H9 (cell line): ENCODE results near the gene CDH22. TPM values are rescaled to one million over a fixed set of nuclear protein-coding genes. Genes with fewer than 3 reads are reported as not detected.

Experiments
- DNase-seq: peaks from one replicate; pipeline ENCODE4 v3.0.0-alpha.2; 2017
- H2AFZ ChIP-seq: one replicate; pipeline ENCODE4 v1.6.1; 2013; ENCODE audit warnings: mild to moderate bottlenecking, low read length, control low read depth, moderate library complexity
- H2AK5ac ChIP-seq: 2 replicates; pipeline ENCODE4 v1.6.1; 2013; ENCODE audit warnings: low read length, control low read depth, mixed read lengths; ENCODE audit not compliant: insufficient read length
- H2BK120ac ChIP-seq: one replicate; pipeline ENCODE4 v1.6.1; 2013; ENCODE audit warnings: low read depth, mild to moderate bottlenecking, low read length, control low read depth, inconsistent platforms; ENCODE audit not compliant: poor library complexity, severe bottlenecking
- H2BK12ac ChIP-seq: 2 replicates; pipeline ENCODE4 v1.6.1; 2013; ENCODE audit warnings: low read length, control low read depth, mixed read lengths, low read depth; ENCODE audit not compliant: insufficient read length
- H2BK15ac ChIP-seq: 2 replicates; pipeline ENCODE4 v1.6.1; 2013; ENCODE audit warnings: low read depth, low read length, control low read depth
- H2BK20ac ChIP-seq: one replicate; pipeline ENCODE4 v1.6.1; 2013; ENCODE audit warnings: low read depth, mild to moderate bottlenecking, low read length, control low read depth, inconsistent platforms; ENCODE audit not compliant: poor library complexity, severe bottlenecking
- H2BK5ac ChIP-seq: 2 replicates; pipeline ENCODE4 v1.6.1; 2013; ENCODE audit warnings: low read length, control low read depth, mixed read lengths; ENCODE audit not compliant: insufficient read length
- H3K14ac ChIP-seq: 2 replicates; pipeline ENCODE4 v1.6.1; 2013; ENCODE audit warnings: low read length, control low read depth; ENCODE audit not compliant: insufficient read depth
- H3K18ac ChIP-seq: 2 replicates; pipeline ENCODE4 v1.6.1; 2013; ENCODE audit warnings: low read depth, mild to moderate bottlenecking, mixed read lengths, low read length, control low read depth; ENCODE audit not compliant: insufficient read length
- H3K23ac ChIP-seq: 2 replicates; pipeline ENCODE4 v1.6.1; 2013; ENCODE audit warnings: low read length, control low read depth, mixed read lengths, low read depth; ENCODE audit not compliant: insufficient read length
- H3K23me2 ChIP-seq: 2 replicates; pipeline ENCODE4 v1.6.1; 2013; ENCODE audit warnings: low read depth, mild to moderate bottlenecking, mixed read lengths, low read length, control low read depth; ENCODE audit not compliant: insufficient read length, poor library complexity, severe bottlenecking
- H3K27ac ChIP-seq: 2 replicates; pipeline ENCODE4 v1.5.1; 2013; ENCODE audit warnings: low read length, control low read depth, mixed read lengths, low read depth; ENCODE audit not compliant: insufficient read length
- H3K27me3 ChIP-seq: 2 replicates; pipeline ENCODE4 v1.6.1; 2013; ENCODE audit warnings: low read length, control low read depth, inconsistent platforms; ENCODE audit not compliant: insufficient read depth
- H3K4ac ChIP-seq: 2 replicates; pipeline ENCODE4 v1.6.1; 2013; ENCODE audit warnings: low read depth, mild to moderate bottlenecking, control low read depth, inconsistent platforms, low read length, moderate library complexity
- H3K4me1 ChIP-seq: 2 replicates; pipeline ENCODE4 v1.6.1; 2013; ENCODE audit warnings: low read length, control low read depth, inconsistent platforms; ENCODE audit not compliant: insufficient read depth
- H3K4me2 ChIP-seq: 2 replicates; pipeline ENCODE4 v1.6.1; 2013; ENCODE audit warnings: low read length, control low read depth, mixed read lengths; ENCODE audit not compliant: insufficient read length, insufficient read depth
- H3K56ac ChIP-seq: 2 replicates; pipeline ENCODE4 v1.6.1; 2013; ENCODE audit warnings: low read depth, mild to moderate bottlenecking, mixed read lengths, low read length, control low read depth; ENCODE audit not compliant: insufficient read length
- H3K79me1 ChIP-seq: 2 replicates; pipeline ENCODE4 v1.6.1; 2013; ENCODE audit warnings: low read depth, mild to moderate bottlenecking, moderate library complexity, low read length, control low read depth, inconsistent platforms; ENCODE audit not compliant: insufficient read depth, poor library complexity, severe bottlenecking
- H3K79me2 ChIP-seq: 2 replicates; pipeline ENCODE4 v1.6.1; 2013; ENCODE audit warnings: low read length, control low read depth, inconsistent platforms; ENCODE audit not compliant: insufficient read depth
- H3K9ac ChIP-seq: 2 replicates; pipeline ENCODE4 v1.6.1; 2013; ENCODE audit warnings: low read length, control low read depth, mixed read lengths; ENCODE audit not compliant: insufficient read length; ENCODE audit errors: extremely low read depth
- H3K9me3 ChIP-seq: one replicate; pipeline ENCODE4 v1.6.1; 2013; ENCODE audit warnings: low read depth, low read length, inconsistent platforms; ENCODE audit not compliant: control insufficient read depth
- H3T11ph ChIP-seq: one replicate; pipeline ENCODE4 v1.6.1; 2013; ENCODE audit warnings: mild to moderate bottlenecking, low read length, control low read depth, inconsistent platforms
- H4K20me1 ChIP-seq: one replicate; pipeline ENCODE4 v1.6.1; 2013; ENCODE audit not compliant: control insufficient read depth, insufficient read length, insufficient read depth
- H4K5ac ChIP-seq: 2 replicates; pipeline ENCODE4 v1.6.1; 2013; ENCODE audit warnings: low read depth, mild to moderate bottlenecking, mixed read lengths, low read length, control low read depth; ENCODE audit not compliant: insufficient read length
- H4K8ac ChIP-seq: replicated peaks from 2 replicates; pipeline ENCODE4 v1.6.1; 2013; ENCODE audit warnings: low read length, control low read depth, mixed read lengths, low read depth; ENCODE audit not compliant: insufficient read length
- H4K91ac ChIP-seq: 2 replicates; pipeline ENCODE4 v1.6.1; 2013; ENCODE audit warnings: low read depth, mild to moderate bottlenecking, moderate library complexity, mixed read lengths, low read length, control low read depth; ENCODE audit not compliant: insufficient read length
- H3K27ac Mint-ChIP-seq, 3 experiments: 2 replicates in 2 of 3; 3 replicates in 1 of 3; pipeline ENCODE4 v1.8.0; 2020 to 2021; ENCODE audit warnings: mixed read lengths in 3 of 3, mild to moderate bottlenecking in 1 of 3, moderate library complexity in 1 of 3
- H3K27me3 Mint-ChIP-seq: 2 replicates; pipeline ENCODE4 v1.8.0; 2021; ENCODE audit warnings: low read depth, mild to moderate bottlenecking, moderate library complexity, mixed read lengths
- H3K36me3 Mint-ChIP-seq, 3 experiments: 2 replicates in 2 of 3; 3 replicates in 1 of 3; pipeline ENCODE4 v1.8.0; 2020 to 2021; ENCODE audit warnings: low read depth in 3 of 3, mixed read lengths in 3 of 3; ENCODE audit not compliant: insufficient read depth in 1 of 3
- H3K4me1 Mint-ChIP-seq, 2 experiments: 2 replicates each; pipeline ENCODE4 v1.8.0; 2020; ENCODE audit warnings: mixed read lengths in 2 of 2
- H3K4me3 Mint-ChIP-seq, 2 experiments: 2 replicates in 1 of 2; 3 replicates in 1 of 2; pipeline ENCODE4 v1.8.0; 2020 to 2021; ENCODE audit warnings: mild to moderate bottlenecking in 2 of 2, mixed read lengths in 2 of 2, moderate library complexity in 1 of 2
- H3K9me3 Mint-ChIP-seq, 2 experiments: 2 replicates in 1 of 2; 3 replicates in 1 of 2; pipeline ENCODE4 v1.8.0; 2020; ENCODE audit warnings: mild to moderate bottlenecking in 2 of 2, mixed read lengths in 2 of 2, moderate library complexity in 1 of 2
- CTCF ChIP-seq: fragments of 200-600 bp; sonication (generic); conservative IDR thresholded peaks from 3 replicates; pipeline ENCODE4 v1.8.0; 2021; ENCODE audit warnings: antibody characterized with exemption, mild to moderate bottlenecking
- WGBS: extraction: QIAGEN DNeasy Blood & Tissue Kit; methylation state at CpG from one replicate; pipeline ENCODE4 v1.1.7; 2013; ENCODE audit warnings: missing lambda C conversion rate, low lambda C conversion rate, mixed read lengths; ENCODE audit not compliant: insufficient read length; ENCODE audit errors: extremely low coverage; 5-methylcytosine and 5-hydroxymethylcytosine counted together
- total RNA-seq: library from RNA; stranded (reverse); gene quantifications from 2 replicates; pipeline ENCODE4 v1.2.1, GENCODE V29; 2021

CDH22 gene
- total RNA-seq, 1 experiment from 2014 or later = not detected

GRCh38 chr20:46228670-46229069 lies 79.6 kb downstream of the CDH22 start:
- H3K27me3 Mint-ChIP-seq = peaks cover 39% of the 10 kb centered on the region
- Histone ChIP-seq H2BK12ac (no peak overlapping the region), H3K9ac (no peak overlapping the region), H3K4ac (no peak overlapping the region), H3K56ac (no peak overlapping the region), H3K23ac (no peak overlapping the region), H2BK15ac (no peak overlapping the region), H2AFZ (no peak overlapping the region), H2BK5ac (no peak overlapping the region), H3K4me2 (no peak overlapping the region), H3K18ac (no peak overlapping the region), H4K8ac (no peak overlapping the region), H3K23me2 (no peaks in the 10 kb centered on the region), H4K5ac (no peak overlapping the region), H2BK20ac (no peak overlapping the region), H4K91ac (no peak overlapping the region), H2AK5ac (no peak overlapping the region), H3K79me2 (no peaks in the 10 kb centered on the region), H3K4me1 (no peaks in the 10 kb centered on the region), H4K20me1 (no peaks in the 10 kb centered on the region), H3K27me3 (no peaks in the 10 kb centered on the region), H3K14ac (no peak overlapping the region), H2BK120ac (no peak overlapping the region), H3K9me3 (no peaks in the 10 kb centered on the region), H3K27ac (no peak overlapping the region), H3K79me1 (no peaks in the 10 kb centered on the region), H3T11ph (no peak overlapping the region)
- DNase-seq = no peak
- no peak overlapping the region for H3K27ac Mint-ChIP-seq
- peaks cover 25 to 35% of the 10 kb centered on the region in 2 experiments for H3K4me1 Mint-ChIP-seq
- H3K36me3 Mint-ChIP-seq = no peaks in the 10 kb centered on the region
- TF ChIP-seq CTCF = no peak
- H3K9me3 Mint-ChIP-seq = no peaks in the 10 kb centered on the region; a peak in 1 of 5 replicates
- no CpG with 5 or more reads among the region's 8 CpGs for WGBS
- H3K4me3 Mint-ChIP-seq = no peak overlapping the region
